GM18951 (cell line): ENCODE data around the gene CLCN7.

Experiments
- POLR2A ChIP-seq: IDR thresholded peaks from 4 replicates; pipeline ENCODE4 v1.6.1; 2011; ENCODE audit warnings: mild to moderate bottlenecking; ENCODE audit not compliant: insufficient read length, insufficient read depth; ENCODE audit errors: extremely low read depth
- in situ Hi-C: fragments of 300-500 bp; cut with MboI; formaldehyde crosslinking; loops from one replicate; pipeline ENCODE4 v1.12.0; 2022; ENCODE audit warnings: low sequenced_read_pairs, mixed read lengths, inconsistent platforms; ENCODE audit not compliant: unreplicated experiment

Gene CLCN7

GRCh38 chr16:1508494-1509187 lies 33.8 kb upstream of the CLCN7 start:
- in situ Hi-C loops = no loop called here
- no peak for TF ChIP-seq POLR2A

GRCh38 chr16:1506494-1507213 lies 31.8 kb upstream of the CLCN7 start:
- in situ Hi-C loops = no loop called here
- TF ChIP-seq POLR2A = no peak

- no peak for TF ChIP-seq POLR2A
Observed at GRCh38 chr16:1505912-1506311, 31.1 kb upstream of the CLCN7 start.

GRCh38 chr16:1505073-1505844 lies 30.4 kb upstream of the CLCN7 start:
- no peak for TF ChIP-seq POLR2A
- in situ Hi-C loops = no loop called here

More at GRCh38 chr16:1505912-1506311, 31.1 kb upstream of the CLCN7 start:
- in situ Hi-C loops = no loop called here

- in situ Hi-C loops = no loop called here
- TF ChIP-seq POLR2A = no peak
Observed at GRCh38 chr16:1503110-1503955, 28.5 kb upstream of the CLCN7 start.

GRCh38 chr16:1502092-1503004 lies 27.5 kb upstream of the CLCN7 start:
- in situ Hi-C loops = no loop called here
- TF ChIP-seq POLR2A = no peak

GRCh38 chr16:1501630-1502029 lies 26.8 kb upstream of the CLCN7 start:
- in situ Hi-C loops = no loop called here
- TF ChIP-seq POLR2A = no peak

- in situ Hi-C loops = no loop called here
- no peak for TF ChIP-seq POLR2A
Observed at GRCh38 chr16:1500465-1501150, 25.8 kb upstream of the CLCN7 start.

- no peak for TF ChIP-seq POLR2A
- in situ Hi-C loops = no loop called here
Observed at GRCh38 chr16:1499756-1500464, 25.1 kb upstream of the CLCN7 start.

- TF ChIP-seq POLR2A = no peak
- in situ Hi-C loops = no loop called here
Observed at GRCh38 chr16:1498899-1499676, 24.3 kb upstream of the CLCN7 start.

- in situ Hi-C loops = no loop called here
- TF ChIP-seq POLR2A = no peak
Observed at GRCh38 chr16:1497014-1497598, 22.3 kb upstream of the CLCN7 start.
